GM23338 (cell line): Measurements from ENCODE around the gene TAF1A. TPM values are rescaled to one million over a fixed set of nuclear protein-coding genes. Genes with fewer than 3 reads are reported as not detected.

Source experiments
- ATAC-seq: fragments of 200-7000 bp; cut with Tn5 transposase; 3 replicates; pipeline ENCODE4 v1.9.1; 2020
- DNase-seq: peaks from one replicate; pipeline ENCODE4 v3.0.0-alpha.2; 2015; ENCODE audit warnings: low spot score
- H2AFZ ChIP-seq: fragments of 200-600 bp; sonication (generic); 2 replicates; pipeline ENCODE4 v1.8.0; 2016; ENCODE audit warnings: antibody characterized with exemption, mild to moderate bottlenecking, moderate library complexity
- H3F3A ChIP-seq: fragments of 200-600 bp; sonication (generic); replicated peaks from 2 replicates; pipeline ENCODE4 v1.8.0; 2017; ENCODE audit warnings: antibody characterized with exemption, mixed run types, low read depth
- H3K27ac ChIP-seq: fragments of 200-600 bp; sonication (generic); 2 replicates; pipeline ENCODE4 v1.6.1; 2016; ENCODE audit warnings: low read depth
- H3K27me3 ChIP-seq: fragments of 200-600 bp; sonication (generic); 2 replicates; pipeline ENCODE4 v1.8.0; 2016; ENCODE audit warnings: mild to moderate bottlenecking, mixed run types, moderate library complexity; ENCODE audit not compliant: insufficient read depth
- H3K36me3 ChIP-seq: fragments of 200-600 bp; sonication (generic); 2 replicates; pipeline ENCODE4 v1.8.0; 2016; ENCODE audit warnings: mild to moderate bottlenecking; ENCODE audit not compliant: insufficient read depth
- H3K4me1 ChIP-seq: fragments of 200-600 bp; sonication (generic); 2 replicates; pipeline ENCODE4 v1.8.0; 2016; ENCODE audit warnings: mild to moderate bottlenecking, moderate library complexity; ENCODE audit not compliant: insufficient read depth
- H3K4me2 ChIP-seq: fragments of 200-600 bp; sonication (generic); 2 replicates; pipeline ENCODE4 v1.7.1; 2017; ENCODE audit warnings: mixed run types
- H3K4me3 ChIP-seq: fragments of 200-600 bp; sonication (generic); 2 replicates; pipeline ENCODE4 v1.6.1; 2016; ENCODE audit warnings: mixed run types
- H3K79me2 ChIP-seq: fragments of 200-600 bp; sonication (generic); replicated peaks from 2 replicates; pipeline ENCODE4 v1.8.0; 2017; ENCODE audit warnings: mild to moderate bottlenecking; ENCODE audit not compliant: insufficient read depth
- H3K9me2 ChIP-seq: fragments of 200-600 bp; sonication (generic); 2 replicates; pipeline ENCODE4 v1.8.0; 2017; ENCODE audit not compliant: insufficient read depth
- H4K20me1 ChIP-seq: fragments of 200-600 bp; sonication (generic); replicated peaks from 2 replicates; pipeline ENCODE4 v1.8.0; 2017; ENCODE audit warnings: mild to moderate bottlenecking; ENCODE audit not compliant: insufficient read depth
- H3K27ac Mint-ChIP-seq: 2 replicates; pipeline ENCODE4 v1.8.0; 2020; ENCODE audit warnings: inconsistent platforms, mild to moderate bottlenecking, moderate library complexity, mixed read lengths
- H3K27me3 Mint-ChIP-seq: 3 replicates; pipeline ENCODE4 v1.8.0; 2022; ENCODE audit warnings: low read depth, mild to moderate bottlenecking, moderate library complexity, mixed read lengths, inconsistent platforms; ENCODE audit not compliant: insufficient read depth, poor library complexity
- H3K36me3 Mint-ChIP-seq: 3 replicates; pipeline ENCODE4 v1.8.0; 2021; ENCODE audit warnings: low read depth, mild to moderate bottlenecking, inconsistent platforms, moderate library complexity, mixed read lengths
- H3K4me1 Mint-ChIP-seq: 3 replicates; pipeline ENCODE4 v1.8.0; 2020; ENCODE audit warnings: mild to moderate bottlenecking, inconsistent platforms, mixed read lengths
- H3K4me3 Mint-ChIP-seq: 3 replicates; pipeline ENCODE4 v1.8.0; 2021; ENCODE audit warnings: moderate library complexity, mild to moderate bottlenecking, inconsistent platforms, mixed read lengths
- H3K9me3 Mint-ChIP-seq: 3 replicates; pipeline ENCODE4 v1.8.0; 2020; ENCODE audit warnings: moderate library complexity, mild to moderate bottlenecking, inconsistent platforms, mixed read lengths
- CTCF ChIP-seq, 2 experiments: fragments of 200-600 bp in 1 of 2; sonication (generic) in 1 of 2; conservative IDR thresholded peaks; 2 replicates each; pipeline versions ENCODE4 v1.5.1 to v1.6.1; 2016 to 2017; ENCODE audit warnings: antibody characterized with exemption in 2 of 2, low read depth in 2 of 2, mild to moderate bottlenecking in 2 of 2, moderate library complexity in 1 of 2
- EZH2 ChIP-seq: fragments of 200-600 bp; sonication (generic); IDR thresholded peaks from one replicate; pipeline ENCODE4 v1.8.0; 2017; ENCODE audit warnings: antibody characterized with exemption, mild to moderate bottlenecking, low read depth; ENCODE audit not compliant: unreplicated experiment
- EZH2phosphoT487 ChIP-seq: fragments of 200-600 bp; sonication (generic); IDR thresholded peaks from one replicate; pipeline ENCODE4 v1.8.1; 2018; ENCODE audit warnings: antibody characterized with exemption; ENCODE audit not compliant: unreplicated experiment
- JUNB ChIP-seq: IDR thresholded peaks from one replicate; pipeline ENCODE4 v1.6.1; 2016; ENCODE audit warnings: antibody characterized with exemption; ENCODE audit not compliant: unreplicated experiment
- NANOG ChIP-seq: IDR thresholded peaks from 2 replicates; pipeline ENCODE4 v1.6.1; 2016; ENCODE audit warnings: antibody characterized with exemption, borderline replicate concordance
- POLR2AphosphoS5 ChIP-seq: IDR thresholded peaks from 2 replicates; pipeline ENCODE4 v1.6.1; 2016; ENCODE audit warnings: antibody characterized with exemption, low read depth
- STAT1 ChIP-seq: IDR thresholded peaks from one replicate; pipeline ENCODE4 v1.6.1; 2016; ENCODE audit warnings: antibody characterized with exemption; ENCODE audit not compliant: unreplicated experiment
- ZNF114 ChIP-seq: fragments of 250-450 bp; sonication (Bioruptor Pico); IDR thresholded peaks from 2 replicates; pipeline ENCODE4 v1.5.0; 2020; ENCODE audit warnings: mild to moderate bottlenecking, moderate library complexity
- ZNF331 ChIP-seq: fragments of 250-450 bp; sonication (Bioruptor Pico); IDR thresholded peaks from 2 replicates; pipeline ENCODE4 v1.5.0; 2020; ENCODE audit warnings: low read depth, mild to moderate bottlenecking, moderate library complexity
- ZNF462 ChIP-seq: fragments of 250-450 bp; sonication (Bioruptor Pico); IDR thresholded peaks from 2 replicates; pipeline ENCODE4 v1.5.0; 2020; ENCODE audit warnings: mild to moderate bottlenecking, moderate library complexity
- polyA plus RNA-seq: library from polyadenylated mRNA; unstranded; fragments of >200 nt; fragmentation: Nextera tagmentation; extraction: Ambion mirVana; gene quantifications from 2 replicates; pipeline ENCODE4 v1.2.1, GENCODE V29; 2016
- total RNA-seq: library from RNA; depleted of rRNA; stranded (reverse); fragments of >200 nt; shearing (Covaris generic); gene quantifications from 2 replicates; pipeline ENCODE4 v1.2.3, GENCODE V29; 2014
- TF ChIP-seq, protein P1 (sequence below): IDR thresholded peaks from one replicate; pipeline ENCODE4 v1.6.1; 2018; ENCODE audit warnings: antibody characterized with exemption; ENCODE audit not compliant: unreplicated experiment
- TF ChIP-seq, protein P2 (sequence below): IDR thresholded peaks from 2 replicates; pipeline ENCODE4 v1.6.1; 2016; ENCODE audit warnings: antibody characterized with exemption

The TAF1A gene
- total and polyA plus RNA-seq, 2 experiments from 2014 or later = 5.5 to 13.3 TPM

GRCh38 chr1:222547260-222547614 is 42.5 kb downstream of the TAF1A start (continued):
- TF ChIP-seq ZNF331 (CRISPR knock-in tag) (no peak), JUNB (no peak)

DNA sequence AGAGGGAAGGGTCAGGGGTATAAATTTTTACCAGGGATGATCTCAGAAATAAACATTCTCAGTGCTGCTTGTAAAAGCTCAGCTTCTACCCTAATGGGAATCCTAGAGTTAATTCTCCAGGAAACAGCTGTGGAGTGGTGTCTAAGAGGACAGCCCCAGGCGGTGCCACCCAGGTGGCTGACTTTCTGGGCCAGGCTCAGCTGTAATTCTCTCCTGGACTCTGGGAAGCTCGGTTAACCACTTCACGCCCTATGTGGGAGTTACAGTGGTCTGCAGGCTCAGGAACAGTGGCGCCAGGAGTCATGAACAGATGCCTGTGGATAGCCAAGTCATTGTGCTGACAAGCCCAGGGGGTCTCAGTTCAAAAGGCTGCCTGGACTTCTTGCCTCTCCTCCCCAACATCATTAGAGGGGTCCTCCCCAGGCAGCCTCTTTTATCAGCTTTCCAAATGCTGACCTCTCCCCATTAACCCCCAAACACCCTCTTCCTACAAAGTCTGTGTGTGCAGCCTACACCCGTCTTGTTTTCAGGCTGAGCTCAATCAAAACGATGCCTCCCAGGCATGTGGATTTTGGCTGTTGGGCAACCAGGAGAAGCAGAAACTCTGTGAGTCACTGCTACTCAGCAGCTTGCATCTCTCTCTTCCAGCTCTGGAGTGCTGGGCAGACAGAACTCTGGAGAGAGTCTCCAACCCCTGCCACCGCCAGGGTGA is 43.0 kb downstream of the TAF1A start:
- H3K9me3 Mint-ChIP-seq = no peaks in the 10 kb centered on the region
- DNase-seq = no peak
- H3K79me2 ChIP-seq = no peaks in the 10 kb centered on the region
- peak; percentile 55 for ATAC-seq
- H4K20me1 ChIP-seq = no peaks in the 10 kb centered on the region
- H3K4me3 Mint-ChIP-seq = no peak overlapping the region
- H3F3A ChIP-seq = no peaks in the 10 kb centered on the region
- H3K4me1 Mint-ChIP-seq = peaks cover 10% of the 10 kb centered on the region
- peaks cover 4% of the 10 kb centered on the region for H3K27me3 Mint-ChIP-seq
- peaks cover 3% of the 10 kb centered on the region; the same call in 1 of the 2 replicates for H3K4me1 ChIP-seq
- H3K36me3 ChIP-seq = no peaks in the 10 kb centered on the region
- TF ChIP-seq EZH2phosphoT487 (no peak), ZNF462 (CRISPR knock-in tag) (no peak), EZH2 (no peak), CTCF (conservative IDR thresholded peaks at IDR 0.05; ENCODE audit: low read depth in 2 of 2) (no peak), NANOG (no peak), STAT1 (no peak), JUNB (no peak), ZNF114 (CRISPR knock-in tag) (no peak), ZNF331 (CRISPR knock-in tag) (no peak), POLR2AphosphoS5 (no peak)
- TF ChIP-seq, protein P1, sequence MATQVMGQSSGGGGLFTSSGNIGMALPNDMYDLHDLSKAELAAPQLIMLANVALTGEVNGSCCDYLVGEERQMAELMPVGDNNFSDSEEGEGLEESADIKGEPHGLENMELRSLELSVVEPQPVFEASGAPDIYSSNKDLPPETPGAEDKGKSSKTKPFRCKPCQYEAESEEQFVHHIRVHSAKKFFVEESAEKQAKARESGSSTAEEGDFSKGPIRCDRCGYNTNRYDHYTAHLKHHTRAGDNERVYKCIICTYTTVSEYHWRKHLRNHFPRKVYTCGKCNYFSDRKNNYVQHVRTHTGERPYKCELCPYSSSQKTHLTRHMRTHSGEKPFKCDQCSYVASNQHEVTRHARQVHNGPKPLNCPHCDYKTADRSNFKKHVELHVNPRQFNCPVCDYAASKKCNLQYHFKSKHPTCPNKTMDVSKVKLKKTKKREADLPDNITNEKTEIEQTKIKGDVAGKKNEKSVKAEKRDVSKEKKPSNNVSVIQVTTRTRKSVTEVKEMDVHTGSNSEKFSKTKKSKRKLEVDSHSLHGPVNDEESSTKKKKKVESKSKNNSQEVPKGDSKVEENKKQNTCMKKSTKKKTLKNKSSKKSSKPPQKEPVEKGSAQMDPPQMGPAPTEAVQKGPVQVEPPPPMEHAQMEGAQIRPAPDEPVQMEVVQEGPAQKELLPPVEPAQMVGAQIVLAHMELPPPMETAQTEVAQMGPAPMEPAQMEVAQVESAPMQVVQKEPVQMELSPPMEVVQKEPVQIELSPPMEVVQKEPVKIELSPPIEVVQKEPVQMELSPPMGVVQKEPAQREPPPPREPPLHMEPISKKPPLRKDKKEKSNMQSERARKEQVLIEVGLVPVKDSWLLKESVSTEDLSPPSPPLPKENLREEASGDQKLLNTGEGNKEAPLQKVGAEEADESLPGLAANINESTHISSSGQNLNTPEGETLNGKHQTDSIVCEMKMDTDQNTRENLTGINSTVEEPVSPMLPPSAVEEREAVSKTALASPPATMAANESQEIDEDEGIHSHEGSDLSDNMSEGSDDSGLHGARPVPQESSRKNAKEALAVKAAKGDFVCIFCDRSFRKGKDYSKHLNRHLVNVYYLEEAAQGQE = no peak
- TF ChIP-seq, protein P2, sequence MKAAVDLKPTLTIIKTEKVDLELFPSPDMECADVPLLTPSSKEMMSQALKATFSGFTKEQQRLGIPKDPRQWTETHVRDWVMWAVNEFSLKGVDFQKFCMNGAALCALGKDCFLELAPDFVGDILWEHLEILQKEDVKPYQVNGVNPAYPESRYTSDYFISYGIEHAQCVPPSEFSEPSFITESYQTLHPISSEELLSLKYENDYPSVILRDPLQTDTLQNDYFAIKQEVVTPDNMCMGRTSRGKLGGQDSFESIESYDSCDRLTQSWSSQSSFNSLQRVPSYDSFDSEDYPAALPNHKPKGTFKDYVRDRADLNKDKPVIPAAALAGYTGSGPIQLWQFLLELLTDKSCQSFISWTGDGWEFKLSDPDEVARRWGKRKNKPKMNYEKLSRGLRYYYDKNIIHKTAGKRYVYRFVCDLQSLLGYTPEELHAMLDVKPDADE = no peak
- no peaks in the 10 kb centered on the region; the same call in 2 of the 3 replicates for H3K36me3 Mint-ChIP-seq
- peak overlapping the region; percentile 43; the same call in 1 of the 2 replicates for H2AFZ ChIP-seq
- H3K9me2 ChIP-seq = no peaks in the 10 kb centered on the region
- H3K27me3 ChIP-seq = no peaks in the 10 kb centered on the region
- H3K4me3 ChIP-seq = no peak overlapping the region
- no peak overlapping the region for H3K27ac ChIP-seq
- no peak overlapping the region for H3K27ac Mint-ChIP-seq
- no peak overlapping the region for H3K4me2 ChIP-seq
